GM19043 (cell line): Measurements from ENCODE around the gene CCDC146.
"Not testable (repeated sequence)": the region's sequence is repeated elsewhere in the genome, so short reads cannot be mapped to it uniquely, and the experiment has no call there.

ENCODE experiments used
- ATAC-seq: cut with Tn5 transposase; IDR thresholded peaks from one replicate; pipeline ENCODE4 v1.9.1; 2021; ENCODE audit warnings: low read depth; ENCODE audit not compliant: unreplicated experiment

CCDC146 gene

GRCh38 chr7:77199013-77199966 is 76.9 kb downstream of the CCDC146 start, which contains the start of gene FGL2:
TSS of gene FGL2 (minus strand) at chr7:77199819. CDS start at chr7:77199793, 26 bp downstream.
- ATAC-seq: no peak

- ATAC-seq: no peak
Measured at GRCh38 chr7:77200542-77200941, 78.1 kb downstream of the CCDC146 start.

- ATAC-seq: peak; percentile 86
Measured at GRCh38 chr7:77202481-77202976, 80.1 kb downstream of the CCDC146 start.

GRCh38 chr7:77205706-77206105 is 83.3 kb downstream of the CCDC146 start:
- ATAC-seq: no peak

GRCh38 chr7:77208416-77208815 is 86.0 kb downstream of the CCDC146 start:
- no peak for ATAC-seq

GRCh38 chr7:77209479-77210139 is 87.2 kb downstream of the CCDC146 start:
- ATAC-seq: no peak

GRCh38 chr7:77216181-77216845 is 93.9 kb downstream of the CCDC146 start:
- no peak for ATAC-seq

GRCh38 chr7:77217474-77218185 is 95.2 kb downstream of the CCDC146 start:
- no peak for ATAC-seq

- ATAC-seq: not testable (repeated sequence)
Measured at GRCh38 chr7:77219701-77220331, 97.4 kb downstream of the CCDC146 start.

- no peak for ATAC-seq
Measured at GRCh38 chr7:77222065-77222464, 99.7 kb downstream of the CCDC146 start.

GRCh38 chr7:77222819-77223218 is 100.4 kb downstream of the CCDC146 start:
- no peak for ATAC-seq

GRCh38 chr7:77223261-77223660 is 100.8 kb downstream of the CCDC146 start:
- no peak for ATAC-seq

GRCh38 chr7:77226357-77226839 is 104.0 kb downstream of the CCDC146 start:
- no peak for ATAC-seq

- not testable (repeated sequence) for ATAC-seq
Measured at GRCh38 chr7:77228795-77229194, 106.4 kb downstream of the CCDC146 start.

- no peak for ATAC-seq
Measured at GRCh38 chr7:77232467-77232866, 110.1 kb downstream of the CCDC146 start.

- no peak for ATAC-seq
Measured at GRCh38 chr7:77235276-77235675, 112.9 kb downstream of the CCDC146 start.

- ATAC-seq: no peak
Measured at GRCh38 chr7:77238703-77239136, 116.3 kb downstream of the CCDC146 start.

- ATAC-seq: no peak
Measured at GRCh38 chr7:77239471-77239870, 117.1 kb downstream of the CCDC146 start.

GRCh38 chr7:77242068-77242467 is 119.7 kb downstream of the CCDC146 start:
- ATAC-seq: no peak

GRCh38 chr7:77242554-77242953 is 120.1 kb downstream of the CCDC146 start:
- no peak for ATAC-seq
